ENCODE results near the gene TRAF2. TPM values are rescaled to one million over a fixed set of nuclear protein-coding genes. Genes with fewer than 3 reads are reported as not detected.

TRAF2 gene
- total RNA-seq, 6 experiments from 2014 or later = 11.1 to 15.9 (median 13.6) TPM

DNA sequence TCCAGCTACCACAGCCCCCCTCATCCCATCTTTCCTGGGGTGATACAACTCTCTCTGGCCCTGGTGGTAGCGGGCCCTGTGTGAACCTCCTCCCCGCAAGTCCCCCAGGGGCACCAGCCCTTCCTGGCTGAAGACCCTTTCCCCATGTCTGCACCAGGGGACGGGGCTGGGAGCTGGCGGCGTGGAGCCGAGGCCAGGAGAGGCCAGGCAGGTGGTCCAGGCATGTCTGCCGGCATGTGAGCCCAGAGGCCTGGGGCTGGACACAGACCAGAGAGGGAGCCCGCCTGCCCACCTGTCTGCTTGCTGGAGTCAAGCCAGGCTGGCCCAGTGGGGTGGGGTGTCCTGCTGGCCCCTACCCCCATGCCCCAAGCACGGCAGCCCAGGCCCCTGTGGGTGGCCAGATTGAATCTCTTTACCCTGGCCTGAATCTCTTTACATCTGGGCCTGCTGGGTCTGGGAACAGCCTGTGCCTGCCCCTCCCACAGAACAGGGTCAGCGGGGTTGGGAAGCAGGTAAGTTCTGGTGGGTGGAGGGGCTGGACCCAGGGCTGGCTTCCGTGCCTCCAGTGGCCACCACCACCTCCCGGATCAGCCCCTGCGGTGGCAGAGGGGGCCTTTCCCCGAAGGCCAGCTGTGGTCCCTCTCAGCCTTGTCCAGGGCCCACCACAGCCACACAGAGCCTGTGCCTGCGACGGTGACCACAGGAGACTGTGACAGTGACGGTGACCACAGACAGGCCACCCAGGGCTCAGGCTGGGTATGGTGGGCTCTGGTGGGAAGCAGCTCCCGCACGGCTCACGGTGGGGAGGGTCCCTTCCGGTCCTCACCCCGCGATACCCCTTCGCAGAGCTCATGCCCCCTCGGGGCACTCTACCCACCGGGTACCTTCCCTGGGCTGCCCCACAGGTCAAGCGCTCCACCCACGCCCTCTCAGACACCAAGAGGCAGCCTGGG is 72.9 kb downstream of the TRAF2 start:
- Mint-ChIP-seq H3K36me3 (ENCODE audit: low read depth) (no peaks in the 10 kb centered on the region), H3K4me3 (no peak overlapping the region), H3K9me3 (peaks cover 8% of the 10 kb centered on the region; the same call in 1 of the 2 replicates), H3K4me1 (ENCODE audit: low read depth) (no peaks in the 10 kb centered on the region), H3K27ac (no peak overlapping the region), H3K27me3 (ENCODE audit: insufficient read depth) (peaks cover 8% of the 10 kb centered on the region)
- DNase-seq = no peak
- TF ChIP-seq, protein P1, sequence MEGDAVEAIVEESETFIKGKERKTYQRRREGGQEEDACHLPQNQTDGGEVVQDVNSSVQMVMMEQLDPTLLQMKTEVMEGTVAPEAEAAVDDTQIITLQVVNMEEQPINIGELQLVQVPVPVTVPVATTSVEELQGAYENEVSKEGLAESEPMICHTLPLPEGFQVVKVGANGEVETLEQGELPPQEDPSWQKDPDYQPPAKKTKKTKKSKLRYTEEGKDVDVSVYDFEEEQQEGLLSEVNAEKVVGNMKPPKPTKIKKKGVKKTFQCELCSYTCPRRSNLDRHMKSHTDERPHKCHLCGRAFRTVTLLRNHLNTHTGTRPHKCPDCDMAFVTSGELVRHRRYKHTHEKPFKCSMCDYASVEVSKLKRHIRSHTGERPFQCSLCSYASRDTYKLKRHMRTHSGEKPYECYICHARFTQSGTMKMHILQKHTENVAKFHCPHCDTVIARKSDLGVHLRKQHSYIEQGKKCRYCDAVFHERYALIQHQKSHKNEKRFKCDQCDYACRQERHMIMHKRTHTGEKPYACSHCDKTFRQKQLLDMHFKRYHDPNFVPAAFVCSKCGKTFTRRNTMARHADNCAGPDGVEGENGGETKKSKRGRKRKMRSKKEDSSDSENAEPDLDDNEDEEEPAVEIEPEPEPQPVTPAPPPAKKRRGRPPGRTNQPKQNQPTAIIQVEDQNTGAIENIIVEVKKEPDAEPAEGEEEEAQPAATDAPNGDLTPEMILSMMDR (IDR thresholded peaks at IDR 0.05) = no peak

DNA sequence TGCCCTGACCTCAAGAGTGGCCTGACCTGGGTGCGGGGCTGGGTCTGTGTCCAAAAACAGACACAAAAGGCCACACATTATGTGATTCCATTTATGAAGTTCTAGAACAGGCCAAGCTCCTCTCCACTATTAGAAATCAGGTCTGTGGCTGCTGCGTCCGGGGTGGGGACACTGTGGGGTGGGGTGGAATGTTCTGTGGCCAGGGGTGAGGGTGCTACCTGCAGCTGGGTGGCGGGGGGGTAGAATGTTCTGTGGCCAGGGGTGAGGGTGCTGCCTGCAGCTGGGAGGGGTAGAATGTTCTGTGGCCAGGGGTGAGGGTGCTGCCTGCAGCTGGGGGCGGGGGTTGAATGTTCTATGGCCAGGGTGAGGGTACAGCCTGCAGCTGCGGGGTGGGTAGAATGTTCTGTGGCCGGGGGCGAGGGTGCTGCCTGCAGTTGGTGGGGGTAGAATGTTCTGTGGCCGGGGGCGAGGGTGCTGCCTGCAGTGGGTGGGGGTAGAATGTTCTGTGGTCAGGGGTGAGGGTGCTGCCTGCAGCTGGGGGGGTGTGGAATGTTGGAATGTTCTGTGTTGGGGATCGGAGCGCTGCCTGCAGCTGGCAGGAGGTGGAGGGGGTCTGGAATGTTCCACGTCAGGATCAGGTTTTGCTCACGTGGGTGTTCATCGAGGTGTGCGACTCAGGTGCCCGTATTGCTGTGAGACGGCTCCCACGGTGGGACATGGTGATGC is 74.1 kb downstream of the TRAF2 start:
- no peak overlapping the region for H3K27ac Mint-ChIP-seq
- no peak for DNase-seq
- no peaks in the 10 kb centered on the region for H3K4me1 Mint-ChIP-seq (ENCODE audit: low read depth)
- H3K27me3 Mint-ChIP-seq (ENCODE audit: insufficient read depth) = peaks cover 8% of the 10 kb centered on the region
- peaks cover 8% of the 10 kb centered on the region; the same call in 1 of the 2 replicates for H3K9me3 Mint-ChIP-seq
- TF ChIP-seq, protein P1 (IDR thresholded peaks at IDR 0.05) = no peak
- no peaks in the 10 kb centered on the region for H3K36me3 Mint-ChIP-seq (ENCODE audit: low read depth)
- no peak overlapping the region for H3K4me3 Mint-ChIP-seq

DNA sequence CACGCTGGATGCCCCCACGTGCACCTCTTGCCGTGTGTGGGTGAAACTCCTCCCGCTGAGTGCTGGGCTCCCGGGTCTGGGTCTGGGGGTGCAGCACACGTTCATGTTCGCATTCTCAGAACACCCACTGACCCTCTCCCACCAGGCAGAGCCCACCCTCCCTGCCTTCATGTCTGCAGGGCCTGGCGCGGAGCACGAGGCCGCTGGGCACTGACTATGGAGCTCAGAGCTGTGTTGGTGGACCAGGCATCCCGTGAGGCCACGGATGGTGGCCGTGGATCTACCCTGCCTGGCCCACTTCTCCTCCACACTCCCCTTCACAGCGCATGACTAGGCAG is 74.6 kb downstream of the TRAF2 start:
- Mint-ChIP-seq H3K36me3 (ENCODE audit: low read depth) (no peaks in the 10 kb centered on the region), H3K9me3 (peaks cover 8% of the 10 kb centered on the region; the same call in 1 of the 2 replicates), H3K4me3 (no peak overlapping the region), H3K4me1 (ENCODE audit: low read depth) (peaks cover 4% of the 10 kb centered on the region), H3K27me3 (ENCODE audit: insufficient read depth) (peaks cover 8% of the 10 kb centered on the region), H3K27ac (no peak overlapping the region)
- DNase-seq = no peak
- TF ChIP-seq, protein P1 (IDR thresholded peaks at IDR 0.05) = no peak

DNA sequence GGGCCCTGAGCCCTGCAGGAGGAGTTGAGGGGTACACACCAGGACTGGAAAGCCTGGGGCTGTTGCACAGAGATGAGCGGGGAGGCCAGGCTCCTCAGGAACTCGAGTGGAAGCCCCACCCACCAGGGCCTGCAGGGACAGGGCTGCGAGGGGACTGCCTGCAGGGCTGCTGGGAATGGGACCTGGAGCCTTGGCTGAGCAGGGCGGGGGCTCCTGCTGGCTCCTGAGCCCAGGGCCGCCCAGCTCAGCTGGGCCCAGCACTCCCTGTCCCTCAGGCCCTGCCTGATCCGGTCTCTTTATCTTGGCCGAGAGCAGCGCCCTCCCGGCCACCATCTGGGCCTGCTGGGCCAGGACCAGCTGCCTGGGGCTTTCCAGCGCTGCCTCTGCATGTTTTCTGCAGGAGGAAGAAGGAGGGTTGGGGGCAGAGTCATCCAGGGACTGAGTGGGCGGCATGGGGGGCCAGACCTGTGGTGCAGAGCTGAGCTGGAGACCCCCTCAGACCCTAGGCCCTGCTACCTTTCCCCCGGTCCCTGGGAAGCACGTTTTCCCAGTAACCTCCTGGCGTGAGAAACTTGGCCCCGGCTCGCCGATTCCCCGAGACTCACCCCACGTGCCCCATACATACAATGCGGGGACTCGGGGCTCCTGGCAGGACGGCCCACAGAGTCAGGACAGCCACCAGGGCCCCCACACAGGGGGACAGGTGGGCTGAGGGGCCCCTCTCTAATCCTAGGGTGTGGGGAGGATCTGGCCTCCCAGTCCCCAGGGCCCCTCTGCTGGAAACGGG is 75.2 kb downstream of the TRAF2 start:
- TF ChIP-seq, protein P1 (IDR thresholded peaks at IDR 0.05) = no peak
- Mint-ChIP-seq H3K36me3 (ENCODE audit: low read depth) (no peaks in the 10 kb centered on the region), H3K4me1 (ENCODE audit: low read depth) (peaks cover 10% of the 10 kb centered on the region), H3K27me3 (ENCODE audit: insufficient read depth) (peaks cover 4% of the 10 kb centered on the region), H3K4me3 (no peak overlapping the region), H3K27ac (no peak overlapping the region), H3K9me3 (peaks cover 4% of the 10 kb centered on the region; the same call in 1 of the 2 replicates)
- DNase-seq = no peak

DNA sequence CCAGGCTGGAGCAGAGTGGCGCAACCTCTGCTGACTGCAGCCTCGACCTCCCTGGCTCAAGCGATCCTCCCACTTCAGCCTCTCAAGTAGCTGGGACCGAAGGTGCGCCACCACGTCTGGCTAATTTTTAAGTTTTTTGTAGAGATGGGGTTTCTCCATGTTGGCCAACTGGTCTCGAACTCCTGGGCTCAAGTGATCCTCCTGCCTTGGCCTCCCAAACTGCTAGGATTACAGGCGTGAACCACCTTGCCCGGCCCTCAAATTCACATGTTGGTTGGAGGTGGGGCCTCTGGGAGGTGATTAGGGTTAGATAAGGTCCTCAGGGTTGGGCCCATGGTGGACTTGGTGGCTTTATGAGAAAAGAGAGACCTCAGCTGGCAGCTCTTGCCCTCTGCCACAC is 75.8 kb downstream of the TRAF2 start:
- no peak for DNase-seq
- Mint-ChIP-seq H3K27ac (no peak overlapping the region), H3K4me3 (no peak overlapping the region), H3K27me3 (ENCODE audit: insufficient read depth) (peaks cover 4% of the 10 kb centered on the region), H3K36me3 (ENCODE audit: low read depth) (no peaks in the 10 kb centered on the region), H3K9me3 (no peaks in the 10 kb centered on the region), H3K4me1 (ENCODE audit: low read depth) (peaks cover 10% of the 10 kb centered on the region)
- TF ChIP-seq, protein P1 (IDR thresholded peaks at IDR 0.05) = no peak
